Activated naive CD4-positive, alpha-beta T cell treated with anti-CD3 and anti-CD28 coated beads, Interleukin-2, amount 50 U/mL, for 24 hours (primary cell): ENCODE data around the gene OR10G3.
"Not testable (repeated sequence)": the region's sequence is repeated elsewhere in the genome, so short reads cannot be mapped to it uniquely, and the experiment has no call there.

Source experiments
- H3K27ac Mint-ChIP-seq: one replicate; pipeline ENCODE4 v1.8.0; 2021; ENCODE audit warnings: mild to moderate bottlenecking, mixed read lengths
- H3K27me3 Mint-ChIP-seq: one replicate; pipeline ENCODE4 v1.8.0; 2021; ENCODE audit warnings: mixed read lengths
- H3K36me3 Mint-ChIP-seq: one replicate; pipeline ENCODE4 v1.8.0; 2021; ENCODE audit warnings: mixed read lengths
- H3K4me1 Mint-ChIP-seq: one replicate; pipeline ENCODE4 v1.8.0; 2021; ENCODE audit warnings: mixed read lengths
- H3K4me3 Mint-ChIP-seq: one replicate; pipeline ENCODE4 v1.8.0; 2021; ENCODE audit warnings: mild to moderate bottlenecking, mixed read lengths
- H3K9me3 Mint-ChIP-seq: one replicate; pipeline ENCODE4 v1.8.0; 2021; ENCODE audit warnings: mixed read lengths

Gene OR10G3

GRCh38 chr14:21579976-21580375 lies at the start of gene OR10G3:
Gene OR10G3, minus strand, starts transcription at chr14:21580076. Its CDS starts 9,332 bp downstream, at chr14:21570744.
- H3K27me3 Mint-ChIP-seq, result peaks cover 6% of the 10 kb centered on the region
- no peaks in the 10 kb centered on the region for H3K4me1 Mint-ChIP-seq
- no peak within 1 kb of the TSS for H3K27ac Mint-ChIP-seq
- no peaks in the 10 kb centered on the region for H3K9me3 Mint-ChIP-seq
- no peak within 1 kb of the TSS for H3K4me3 Mint-ChIP-seq
- H3K36me3 Mint-ChIP-seq, result no peaks in the 10 kb centered on the region

- Mint-ChIP-seq H3K27me3 (peaks cover 9% of the 10 kb centered on the region), H3K27ac (no peak overlapping the region), H3K4me3 (no peak overlapping the region), H3K4me1 (no peaks in the 10 kb centered on the region), H3K36me3 (no peaks in the 10 kb centered on the region), H3K9me3 (no peaks in the 10 kb centered on the region)
Measured at GRCh38 chr14:21626491-21627230, 46.8 kb upstream of the OR10G3 start.

- H3K27me3 Mint-ChIP-seq, result peaks cover 7% of the 10 kb centered on the region
- H3K4me1 Mint-ChIP-seq, result no peaks in the 10 kb centered on the region
- no peak overlapping the region for H3K4me3 Mint-ChIP-seq
- no peaks in the 10 kb centered on the region for H3K9me3 Mint-ChIP-seq
- H3K36me3 Mint-ChIP-seq, result no peaks in the 10 kb centered on the region
- H3K27ac Mint-ChIP-seq, result no peak overlapping the region
Measured at GRCh38 chr14:21617614-21618013, 37.7 kb upstream of the OR10G3 start.

GRCh38 chr14:21614240-21614639 lies 34.4 kb upstream of the OR10G3 start:
- Mint-ChIP-seq H3K36me3 (no peaks in the 10 kb centered on the region), H3K4me1 (no peaks in the 10 kb centered on the region), H3K27ac (no peak overlapping the region), H3K27me3 (peaks cover 6% of the 10 kb centered on the region), H3K9me3 (no peaks in the 10 kb centered on the region), H3K4me3 (no peak overlapping the region)

GRCh38 chr14:21612324-21612723 lies 32.4 kb upstream of the OR10G3 start:
- no peak overlapping the region for H3K4me3 Mint-ChIP-seq

GRCh38 chr14:21602181-21602580 lies 22.3 kb upstream of the OR10G3 start:
- not testable (repeated sequence) for H3K4me3 Mint-ChIP-seq, H3K4me1 Mint-ChIP-seq, H3K36me3 Mint-ChIP-seq, H3K27ac Mint-ChIP-seq, H3K27me3 Mint-ChIP-seq, H3K9me3 Mint-ChIP-seq

More at GRCh38 chr14:21612324-21612723, 32.4 kb upstream of the OR10G3 start:
- Mint-ChIP-seq H3K4me1 (no peaks in the 10 kb centered on the region), H3K9me3 (no peaks in the 10 kb centered on the region), H3K36me3 (no peaks in the 10 kb centered on the region), H3K27ac (no peak overlapping the region), H3K27me3 (peaks cover 5% of the 10 kb centered on the region)

GRCh38 chr14:21589317-21589716 lies 9.4 kb upstream of the OR10G3 start:
- Mint-ChIP-seq H3K4me1 (no peaks in the 10 kb centered on the region), H3K9me3 (peaks cover 17% of the 10 kb centered on the region), H3K36me3 (peaks cover 12% of the 10 kb centered on the region), H3K27me3 (peaks cover 13% of the 10 kb centered on the region), H3K27ac (no peak overlapping the region), H3K4me3 (no peak overlapping the region)

GRCh38 chr14:21575661-21576060 lies 4.2 kb downstream of the OR10G3 start:
- Mint-ChIP-seq H3K27me3 (peaks cover 3% of the 10 kb centered on the region), H3K4me3 (no peak overlapping the region), H3K36me3 (no peaks in the 10 kb centered on the region), H3K27ac (no peak overlapping the region), H3K4me1 (no peaks in the 10 kb centered on the region), H3K9me3 (no peaks in the 10 kb centered on the region)

GRCh38 chr14:21572604-21573003 lies 7.3 kb downstream of the OR10G3 start:
- no peaks in the 10 kb centered on the region for H3K9me3 Mint-ChIP-seq
- peaks cover 3% of the 10 kb centered on the region for H3K27me3 Mint-ChIP-seq
- no peak overlapping the region for H3K27ac Mint-ChIP-seq
- no peaks in the 10 kb centered on the region for H3K36me3 Mint-ChIP-seq
- H3K4me3 Mint-ChIP-seq, result no peak overlapping the region
- no peaks in the 10 kb centered on the region for H3K4me1 Mint-ChIP-seq

- H3K27me3 Mint-ChIP-seq, result no peaks in the 10 kb centered on the region
- H3K36me3 Mint-ChIP-seq, result no peaks in the 10 kb centered on the region
- peaks cover 7% of the 10 kb centered on the region for H3K4me1 Mint-ChIP-seq
- no peaks in the 10 kb centered on the region for H3K9me3 Mint-ChIP-seq
- no peak overlapping the region for H3K27ac Mint-ChIP-seq
- no peak overlapping the region for H3K4me3 Mint-ChIP-seq
Measured at GRCh38 chr14:21558703-21559170, 21.1 kb downstream of the OR10G3 start.

- H3K4me3 Mint-ChIP-seq, result no peak overlapping the region
- no peaks in the 10 kb centered on the region for H3K9me3 Mint-ChIP-seq
- H3K27me3 Mint-ChIP-seq, result no peaks in the 10 kb centered on the region
- no peak overlapping the region for H3K27ac Mint-ChIP-seq
- no peaks in the 10 kb centered on the region for H3K36me3 Mint-ChIP-seq
- peaks cover 7% of the 10 kb centered on the region for H3K4me1 Mint-ChIP-seq
Measured at GRCh38 chr14:21557084-21557901, 22.6 kb downstream of the OR10G3 start.

- no peak overlapping the region for H3K27ac Mint-ChIP-seq
- no peaks in the 10 kb centered on the region for H3K27me3 Mint-ChIP-seq
- peaks cover 7% of the 10 kb centered on the region for H3K4me1 Mint-ChIP-seq
- no peaks in the 10 kb centered on the region for H3K9me3 Mint-ChIP-seq
- no peaks in the 10 kb centered on the region for H3K36me3 Mint-ChIP-seq
- H3K4me3 Mint-ChIP-seq, result no peak overlapping the region
Measured at GRCh38 chr14:21556378-21557083, 23.3 kb downstream of the OR10G3 start.

- Mint-ChIP-seq H3K4me3 (no peak overlapping the region), H3K4me1 (peaks cover 7% of the 10 kb centered on the region), H3K36me3 (no peaks in the 10 kb centered on the region), H3K27me3 (no peaks in the 10 kb centered on the region), H3K9me3 (no peaks in the 10 kb centered on the region), H3K27ac (no peak overlapping the region)
Measured at GRCh38 chr14:21553266-21553665, 26.6 kb downstream of the OR10G3 start.

- H3K27ac Mint-ChIP-seq, H3K4me3 Mint-ChIP-seq, H3K9me3 Mint-ChIP-seq, H3K27me3 Mint-ChIP-seq, H3K36me3 Mint-ChIP-seq, H3K4me1 Mint-ChIP-seq: not testable (repeated sequence)
Measured at GRCh38 chr14:21544588-21544987, 35.3 kb downstream of the OR10G3 start.

GRCh38 chr14:21543963-21544362 lies 35.9 kb downstream of the OR10G3 start:
- peaks cover 2% of the 10 kb centered on the region for H3K36me3 Mint-ChIP-seq
- H3K4me3 Mint-ChIP-seq, result no peak overlapping the region
- peaks cover 11% of the 10 kb centered on the region for H3K27me3 Mint-ChIP-seq
- no peak overlapping the region for H3K27ac Mint-ChIP-seq
- H3K9me3 Mint-ChIP-seq, result no peaks in the 10 kb centered on the region
- no peaks in the 10 kb centered on the region for H3K4me1 Mint-ChIP-seq

GRCh38 chr14:21543521-21543960 lies 36.3 kb downstream of the OR10G3 start:
- H3K27ac Mint-ChIP-seq, result no peak overlapping the region
- no peaks in the 10 kb centered on the region for H3K9me3 Mint-ChIP-seq
- peaks cover 14% of the 10 kb centered on the region for H3K27me3 Mint-ChIP-seq
- peaks cover 2% of the 10 kb centered on the region for H3K36me3 Mint-ChIP-seq
- no peak overlapping the region for H3K4me3 Mint-ChIP-seq
- no peaks in the 10 kb centered on the region for H3K4me1 Mint-ChIP-seq
